HepG2 (cell line): ENCODE results near the gene CARD8. TPM values are rescaled to one million over a fixed set of nuclear protein-coding genes. Genes with fewer than 3 reads are reported as not detected.
A peak's percentile ranks its signal among the peaks of the same experiment; 100 is the strongest.

Experiments used
- BRD4 ChIP-seq: sonication (generic); formaldehyde crosslinking; IDR thresholded peaks from 2 replicates; pipeline ENCODE4 v1.4.0; 2020; ENCODE audit warnings: missing genetic modification reagents
- DBP ChIP-seq: sonication (generic); formaldehyde crosslinking; IDR thresholded peaks from 2 replicates; pipeline ENCODE4 v1.4.0; 2020; ENCODE audit warnings: missing genetic modification reagents; ENCODE audit errors: not compliant biosample characterization
- E2F5 ChIP-seq: sonication (generic); formaldehyde crosslinking; conservative IDR thresholded peaks from 2 replicates; pipeline ENCODE4 v1.4.0; 2020; ENCODE audit warnings: missing genetic modification reagents
- ELF4 ChIP-seq: sonication (generic); formaldehyde crosslinking; IDR thresholded peaks from 2 replicates; pipeline ENCODE4 v1.5.0; 2020; ENCODE audit warnings: missing genetic modification reagents, mild to moderate bottlenecking, moderate library complexity, borderline replicate concordance
- ERF ChIP-seq: IDR thresholded peaks from 2 replicates; pipeline ENCODE4 v1.6.1; 2018; ENCODE audit warnings: missing biosample characterization, missing genetic modification reagents
- GATAD2A ChIP-seq: IDR thresholded peaks from 2 replicates; pipeline ENCODE4 v1.6.1; 2016
- HES4 ChIP-seq: sonication (generic); formaldehyde crosslinking; IDR thresholded peaks from 2 replicates; pipeline ENCODE4 v1.9.0; 2021; ENCODE audit warnings: mild to moderate bottlenecking, missing genetic modification reagents, borderline replicate concordance
- HIVEP1 ChIP-seq: sonication (generic); formaldehyde crosslinking; IDR thresholded peaks from 2 replicates; pipeline ENCODE4 v1.4.0; 2020; ENCODE audit warnings: mild to moderate bottlenecking, missing genetic modification reagents
- HNRNPL ChIP-seq: fragments of 200-400 bp; formaldehyde crosslinking; IDR thresholded peaks from 2 replicates; pipeline ENCODE4 v1.6.1; 2017; ENCODE audit warnings: mild to moderate bottlenecking, low read depth, low read length
- IKZF5 ChIP-seq: IDR thresholded peaks from 2 replicates; pipeline ENCODE4 v1.6.1; 2018; ENCODE audit warnings: missing genetic modification reagents, mild to moderate bottlenecking, missing compliant biosample characterization
- ISL2 ChIP-seq: sonication (generic); formaldehyde crosslinking; IDR thresholded peaks from 2 replicates; pipeline ENCODE4 v1.5.0; 2020; ENCODE audit warnings: missing genetic modification reagents
- KLF15 ChIP-seq: sonication (generic); formaldehyde crosslinking; IDR thresholded peaks from 2 replicates; pipeline ENCODE4 v1.8.1; 2023; ENCODE audit warnings: borderline replicate concordance, mild to moderate bottlenecking, inconsistent platforms, missing genetic modification reagents, mixed read lengths
- MLXIP ChIP-seq: sonication (generic); formaldehyde crosslinking; IDR thresholded peaks from 2 replicates; pipeline ENCODE4 v1.9.0; 2021; ENCODE audit warnings: missing genetic modification reagents, borderline replicate concordance
- SAP130 ChIP-seq: IDR thresholded peaks from 2 replicates; pipeline ENCODE4 v1.6.1; 2016; ENCODE audit warnings: low read depth
- SKI ChIP-seq: fragments of 450-650 bp; IDR thresholded peaks from one replicate; pipeline ENCODE4 v1.6.1; 2018; ENCODE audit warnings: mild to moderate bottlenecking; ENCODE audit not compliant: partially characterized antibody
- STAT5B ChIP-seq: sonication (generic); formaldehyde crosslinking; IDR thresholded peaks from 2 replicates; pipeline ENCODE4 v1.4.0; 2020; ENCODE audit warnings: missing genetic modification reagents
- TFDP2 ChIP-seq: sonication (generic); formaldehyde crosslinking; IDR thresholded peaks from 2 replicates; pipeline ENCODE4 v1.4.0; 2020; ENCODE audit warnings: missing genetic modification reagents
- THAP11 ChIP-seq: IDR thresholded peaks from 2 replicates; pipeline ENCODE4 v1.6.1; 2016; ENCODE audit warnings: missing biosample characterization, missing genetic modification reagents
- ZC3H4 ChIP-seq: sonication (generic); formaldehyde crosslinking; IDR thresholded peaks from 2 replicates; pipeline ENCODE4 v1.4.0; 2020; ENCODE audit warnings: missing genetic modification reagents, borderline replicate concordance
- ZEB1 ChIP-seq: IDR thresholded peaks from 2 replicates; pipeline ENCODE4 v1.6.1; 2012; ENCODE audit warnings: mild to moderate bottlenecking, low read depth, inconsistent platforms; ENCODE audit not compliant: insufficient replicate concordance
- ZNF30 ChIP-seq: sonication (generic); formaldehyde crosslinking; IDR thresholded peaks from 2 replicates; pipeline ENCODE4 v1.5.0; 2020; ENCODE audit warnings: mild to moderate bottlenecking, missing genetic modification reagents
- ZNF432 ChIP-seq: sonication (generic); formaldehyde crosslinking; IDR thresholded peaks from 2 replicates; pipeline ENCODE4 v1.5.0; 2020; ENCODE audit warnings: missing genetic modification reagents, mild to moderate bottlenecking, borderline replicate concordance
- ZNF460 ChIP-seq: sonication (generic); formaldehyde crosslinking; IDR thresholded peaks from 2 replicates; pipeline ENCODE4 v1.5.1; 2020; ENCODE audit warnings: missing genetic modification reagents, mild to moderate bottlenecking, borderline replicate concordance
- ZNF552 ChIP-seq: sonication (generic); formaldehyde crosslinking; IDR thresholded peaks from 2 replicates; pipeline ENCODE4 v1.9.0; 2022; ENCODE audit warnings: missing genetic modification reagents, mild to moderate bottlenecking, borderline replicate concordance
- ZNF605 ChIP-seq: sonication (generic); formaldehyde crosslinking; IDR thresholded peaks from 2 replicates; pipeline ENCODE4 v1.8.0; 2022; ENCODE audit warnings: mild to moderate bottlenecking, missing genetic modification reagents
- ZNF766 ChIP-seq: sonication (generic); formaldehyde crosslinking; IDR thresholded peaks from 2 replicates; pipeline ENCODE4 v1.5.0; 2020; ENCODE audit warnings: missing genetic modification reagents, borderline replicate concordance
- polyA plus RNA-seq, 8 experiments: library from polyadenylated mRNA; depleted of rRNA in 3 of 8; stranded (reverse) in 7 of 8; unstranded in 1 of 8; fragments of >200 nt; fragmentation: Illumina TruSeq in 4 of 8; extraction: Trizol in 4 of 8; gene quantifications; 2 replicates each; pipeline versions ENCODE4 v1.2.1 to v1.2.3, GENCODE V29; 2011 to 2016; ENCODE audit warnings: low read depth in 4 of 8, missing spikeins in 1 of 8, mixed read lengths in 1 of 8; ENCODE audit not compliant: insufficient read depth in 1 of 8
- total RNA-seq, 5 experiments: library from RNA; depleted of rRNA; stranded (reverse); fragments of >200 nt; fragmentation: Illumina TruSeq; extraction: Trizol; gene quantifications; 2 replicates each; pipeline ENCODE4 v1.2.3, GENCODE V29; 2016; ENCODE audit warnings: low read depth in 1 of 5

Gene CARD8
- total and polyA plus RNA-seq, 2 of the 13 experiments (the other 11 are each of a cell fraction or from before 2014, with no cell fraction given), result 15.0 to 19.2 TPM

GRCh38 chr19:48295458-48295857 is 39.7 kb upstream of the CARD8 start (continued):
- no peak for TF ChIP-seq BRD4 (CRISPR knock-in tag)
- peak; percentile 44 for TF ChIP-seq SAP130
- no peak for TF ChIP-seq E2F5 (CRISPR knock-in tag)
- TF ChIP-seq GATAD2A, result peak; percentile 36; the same call in 1 of the 2 replicates
- TF ChIP-seq HES4, result no peak
- no peak for TF ChIP-seq STAT5B
- TF ChIP-seq ISL2, result 0 out of 2 replicates have a peak, but pooled peaks have one; percentile 21
- TF ChIP-seq ZNF30 (CRISPR knock-in tag), result no peak
- TF ChIP-seq ELF4, result no peak
- no peak for TF ChIP-seq ZNF552 (CRISPR knock-in tag)
- TF ChIP-seq ERF (CRISPR knock-in tag), result no peak
- TF ChIP-seq SKI, result no peak
- TF ChIP-seq IKZF5 (CRISPR knock-in tag), result peak; percentile 37; the same call in 1 of the 2 replicates
- no peak for TF ChIP-seq ZC3H4
- no peak for TF ChIP-seq DBP (CRISPR knock-in tag)
- no peak for TF ChIP-seq TFDP2 (CRISPR knock-in tag)
- TF ChIP-seq HIVEP1 (CRISPR knock-in tag), result no peak
- TF ChIP-seq THAP11 (CRISPR knock-in tag), result 0 out of 2 replicates have a peak, but pooled peaks have one; percentile 16
- TF ChIP-seq ZNF766 (CRISPR knock-in tag), result no peak
- TF ChIP-seq KLF15, result no peak
- no peak for TF ChIP-seq ZEB1
- no peak for TF ChIP-seq MLXIP (CRISPR knock-in tag)
- no peak; the same call in 1 of the 2 replicates for TF ChIP-seq ZNF460
- TF ChIP-seq ZNF605, result no peak
- peak; percentile 69; the same call in 1 of the 2 replicates for TF ChIP-seq HNRNPL
- TF ChIP-seq ZNF432 (CRISPR knock-in tag), result no peak
